GM12878 (cell line): ENCODE results near the gene TRERF1. TPM values are rescaled to one million over a fixed set of nuclear protein-coding genes. Genes with fewer than 3 reads are reported as not detected.

Experiments used
- ATAC-seq: fragments of 200-7000 bp; cut with Tn5 transposase; 3 replicates; pipeline ENCODE4 v1.9.1; 2020; ENCODE audit warnings: mild to moderate bottlenecking, moderate library complexity
- BruUV-seq: library from RNA; stranded (reverse); fragments of 400-500 nt; replicated peaks from 2 replicates; lab custom pipeline; 2021; lab: Mats Ljungman, UMichigan
- CTCF ChIA-PET: fragments of 300-600 bp; sonication (Branson Sonifier 250); formaldehyde crosslinking; extraction: SDS; loops from one replicate; lab custom pipeline; 2021; ENCODE audit warnings: inconsistent platforms; lab: Yijun Ruan, JAX
- POLR2A ChIA-PET: fragments of 350-600 bp; formaldehyde crosslinking; extraction: SDS; loops from one replicate; lab custom pipeline; 2021; ENCODE audit warnings: inconsistent platforms; lab: Charles Lee
- RAD21 ChIA-PET: fragments of 300-600 bp; sonication (Branson Sonifier 250); formaldehyde crosslinking; loops from one replicate; lab custom pipeline; 2023; ENCODE audit warnings: antibody characterized with exemption; ENCODE audit not compliant: unreplicated experiment; lab: Charles Lee
- SMC1A ChIA-PET: fragments of 300-600 bp; sonication (Branson Sonifier 250); formaldehyde crosslinking; loops from one replicate; lab custom pipeline; 2023; ENCODE audit not compliant: unreplicated experiment, uncharacterized antibody; lab: Charles Lee
- DNase-seq: peaks from one replicate; pipeline ENCODE4 v3.0.0-alpha.2; 2011; ENCODE audit warnings: low read depth, low spot score
- FAIRE-seq: peaks from 3 replicates; lab custom pipeline; 2011; peaks lifted over from hg19 to GRCh38; lab: Jason Lieb, UNC
- H2AFZ ChIP-seq: 2 replicates; pipeline ENCODE4 v1.6.0; 2011; ENCODE audit warnings: low read depth, low read length, control low read depth; ENCODE audit not compliant: control insufficient read depth
- H3K27ac ChIP-seq: 2 replicates; pipeline ENCODE4 v1.5.1; 2011; ENCODE audit warnings: control low read depth; ENCODE audit not compliant: control insufficient read depth, insufficient read depth
- H3K27me3 ChIP-seq, 2 experiments: replicated peaks in 1 of 2; 2 replicates each; pipeline versions ENCODE4 v1.6.0 to v1.6.1; 2011; ENCODE audit warnings: low read length in 1 of 2; ENCODE audit not compliant: control insufficient read depth in 2 of 2, insufficient read depth in 2 of 2
- H3K36me3 ChIP-seq, 2 experiments: 2 replicates each; pipeline ENCODE4 v1.5.1; 2011; ENCODE audit warnings: low read length in 1 of 2; ENCODE audit not compliant: control insufficient read depth in 2 of 2, insufficient read depth in 2 of 2
- H3K4me1 ChIP-seq: 2 replicates; pipeline ENCODE4 v1.6.1; 2011; ENCODE audit warnings: mild to moderate bottlenecking, low read length, moderate library complexity, mixed read lengths; ENCODE audit not compliant: control insufficient read depth, insufficient read depth
- H3K4me2 ChIP-seq: 2 replicates; pipeline ENCODE4 v1.6.0; 2011; ENCODE audit warnings: control low read depth; ENCODE audit not compliant: control insufficient read depth, insufficient read depth
- H3K4me3 ChIP-seq: fragments of 200-600 bp; sonication (generic); 2 replicates; pipeline ENCODE4 v1.5.1; 2016
- H3K79me2 ChIP-seq: 2 replicates; pipeline ENCODE4 v1.6.0; 2011; ENCODE audit warnings: low read length; ENCODE audit not compliant: control insufficient read depth, insufficient read depth
- H3K9ac ChIP-seq: 2 replicates; pipeline ENCODE4 v1.8.0; 2011; ENCODE audit warnings: low read length, control low read depth, mixed read lengths; ENCODE audit not compliant: control insufficient read depth, insufficient read depth
- H3K9me3 ChIP-seq: replicated peaks from 3 replicates; pipeline ENCODE4 v1.5.1; 2011; ENCODE audit warnings: mild to moderate bottlenecking, low read length; ENCODE audit not compliant: control insufficient read depth, insufficient read depth
- H4K20me1 ChIP-seq: 2 replicates; pipeline ENCODE4 v1.6.0; 2011; ENCODE audit not compliant: control insufficient read depth, insufficient read depth
- ATF7 ChIP-seq: fragments of 450-650 bp; IDR thresholded peaks from 2 replicates; pipeline ENCODE4 v1.6.1; 2016; ENCODE audit warnings: low read depth, mild to moderate bottlenecking
- CHD1 ChIP-seq: IDR thresholded peaks from 2 replicates; pipeline ENCODE4 v1.6.1; 2012; ENCODE audit warnings: low read depth, low read length, improper control_type of control experiment
- CHD2 ChIP-seq: IDR thresholded peaks from 2 replicates; pipeline ENCODE4 v1.6.1; 2011; ENCODE audit warnings: low read depth, low read length, improper control_type of control experiment, borderline replicate concordance
- KLF5 ChIP-seq: fragments of 450-650 bp; IDR thresholded peaks from 2 replicates; pipeline ENCODE4 v1.6.1; 2014; ENCODE audit warnings: mild to moderate bottlenecking; ENCODE audit not compliant: partially characterized antibody
- MEF2A ChIP-seq: IDR thresholded peaks from 2 replicates; pipeline ENCODE4 v1.6.1; 2011; ENCODE audit warnings: low read depth, mild to moderate bottlenecking, low read length, moderate library complexity; ENCODE audit not compliant: insufficient read depth
- MEF2B ChIP-seq: fragments of 450-650 bp; IDR thresholded peaks from 2 replicates; pipeline ENCODE4 v1.6.1; 2018; ENCODE audit warnings: mild to moderate bottlenecking, moderate library complexity; ENCODE audit not compliant: partially characterized antibody, poor library complexity, severe bottlenecking
- MYB ChIP-seq: fragments of 150-350 bp; IDR thresholded peaks from 2 replicates; pipeline ENCODE4 v1.6.1; 2014; ENCODE audit warnings: mild to moderate bottlenecking, low read depth, low read length, borderline replicate concordance
- NFIC ChIP-seq: IDR thresholded peaks from 2 replicates; pipeline ENCODE4 v1.6.1; 2012; ENCODE audit warnings: low read depth, mild to moderate bottlenecking, inconsistent platforms, low read length, moderate library complexity
- POLR2A ChIP-seq: IDR thresholded peaks from 2 replicates; pipeline ENCODE4 v1.6.1; 2011; ENCODE audit warnings: low read depth, mild to moderate bottlenecking, low read length
- SUZ12 ChIP-seq: fragments of 200-600 bp; sonication (generic); IDR thresholded peaks from one replicate; pipeline ENCODE4 v1.6.1; 2018; ENCODE audit warnings: antibody characterized with exemption, mild to moderate bottlenecking; ENCODE audit not compliant: unreplicated experiment
- ZSCAN29 ChIP-seq: fragments of 450-650 bp; IDR thresholded peaks from 2 replicates; pipeline ENCODE4 v1.6.1; 2017; ENCODE audit warnings: mild to moderate bottlenecking, moderate library complexity
- WGBS: methylation state at CpG from one replicate; pipeline ENCODE4 v1.1.6; 2016; ENCODE audit warnings: low lambda C conversion rate; ENCODE audit not compliant: insufficient replicate concordance, insufficient coverage; ENCODE audit errors: missing lambda C conversion rate; 5-methylcytosine and 5-hydroxymethylcytosine counted together
- in situ Hi-C: fragments of 300-500 bp; cut with MboI; formaldehyde crosslinking; loops from 9 replicates; pipeline ENCODE4 v1.14.3; 2018; ENCODE audit warnings: mixed read lengths
- intact Hi-C: fragments of 100-400 bp; cut with micrococcal nuclease; formaldehyde crosslinking; loops from one replicate; pipeline ENCODE4 v1.14.2; 2022; ENCODE audit not compliant: unreplicated experiment
- polyA plus RNA-seq, 11 experiments: library from polyadenylated mRNA; depleted of rRNA in 4 of 11; unstranded in 6 of 11; stranded (reverse) in 5 of 11; fragments of >200 nt; fragmentation: Nextera tagmentation in 4 of 11; fragmentation: Illumina TruSeq in 1 of 11; extraction: Ambion mirVana in 4 of 11; extraction: Trizol in 1 of 11; gene quantifications; 1 replicate in 1 of 11; 2 replicates in 10 of 11; pipeline versions ENCODE4 v1.2.1 to v1.2.3, GENCODE V29; 2011 to 2016; ENCODE audit warnings: inconsistent platforms in 2 of 11, missing spikeins in 2 of 11, low read depth in 1 of 11
- total RNA-seq, 4 experiments: library from RNA; depleted of rRNA in 3 of 4; stranded (reverse); fragments of >200 nt in 3 of 4; fragmentation: Illumina TruSeq in 1 of 4; extraction: Trizol in 1 of 4; gene quantifications; 2 replicates each; pipeline versions ENCODE4 v1.2.1 to v1.2.3, GENCODE V29; 2013 to 2021
- TF ChIP-seq, protein P1 (sequence below): fragments of 450-650 bp; IDR thresholded peaks from 2 replicates; pipeline ENCODE4 v1.6.1; 2016; ENCODE audit warnings: mild to moderate bottlenecking
- TF ChIP-seq, protein P2 (sequence below): fragments of 450-650 bp; IDR thresholded peaks from 2 replicates; pipeline ENCODE4 v1.6.1; 2018; ENCODE audit warnings: borderline replicate concordance, mild to moderate bottlenecking; ENCODE audit not compliant: partially characterized antibody

The TRERF1 gene
- total and polyA plus RNA-seq, 10 of the 15 experiments (the other 5 are each of a cell fraction or from before 2014, with no cell fraction given), result 2.2 to 19.4 (median 7.2) TPM

DNA sequence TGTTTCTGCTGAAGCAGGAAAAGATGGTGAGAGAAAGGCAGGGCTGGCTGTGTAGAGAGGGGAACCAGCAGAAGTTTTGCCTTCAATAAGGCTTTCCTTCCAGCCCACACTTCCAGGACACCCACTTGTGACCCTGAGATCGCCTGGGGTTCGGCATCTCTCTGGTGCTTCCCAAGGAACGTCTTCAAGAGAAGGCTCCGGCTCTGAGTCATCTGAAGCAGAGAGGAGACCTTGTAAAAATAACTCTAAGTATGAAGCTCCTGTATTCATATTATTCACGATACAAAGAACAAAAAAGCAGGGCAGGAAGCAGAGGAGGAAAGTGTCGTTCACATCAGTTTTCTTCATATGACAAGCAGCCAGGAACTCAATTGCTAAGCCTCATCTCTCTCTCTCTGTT is 138.7 kb downstream of the TRERF1 start:
- CTCF ChIA-PET, result interaction anchor here (2.4 kb wide), 1 partner anchor 234 kb away, joined by 6 read pairs; no protein-coding TSS in a partner anchor

More for the DNA sequence above, 138.7 kb downstream of the TRERF1 start:
- no TSS peak for BruUV-seq
- no peak for TF ChIP-seq MYB
- TF ChIP-seq CHD2, result no peak
- TF ChIP-seq CHD1, result no peak
- TF ChIP-seq KLF5, result no peak
- TF ChIP-seq, protein P1, sequence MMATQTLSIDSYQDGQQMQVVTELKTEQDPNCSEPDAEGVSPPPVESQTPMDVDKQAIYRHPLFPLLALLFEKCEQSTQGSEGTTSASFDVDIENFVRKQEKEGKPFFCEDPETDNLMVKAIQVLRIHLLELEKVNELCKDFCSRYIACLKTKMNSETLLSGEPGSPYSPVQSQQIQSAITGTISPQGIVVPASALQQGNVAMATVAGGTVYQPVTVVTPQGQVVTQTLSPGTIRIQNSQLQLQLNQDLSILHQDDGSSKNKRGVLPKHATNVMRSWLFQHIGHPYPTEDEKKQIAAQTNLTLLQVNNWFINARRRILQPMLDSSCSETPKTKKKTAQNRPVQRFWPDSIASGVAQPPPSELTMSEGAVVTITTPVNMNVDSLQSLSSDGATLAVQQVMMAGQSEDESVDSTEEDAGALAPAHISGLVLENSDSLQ, result no peak
- TF ChIP-seq NFIC, result no peak
- no peak for TF ChIP-seq ATF7
- no peak for TF ChIP-seq ZSCAN29
- no peak for TF ChIP-seq SUZ12
- no peak for TF ChIP-seq MEF2A
- no peak for TF ChIP-seq POLR2A
- TF ChIP-seq, protein P2, sequence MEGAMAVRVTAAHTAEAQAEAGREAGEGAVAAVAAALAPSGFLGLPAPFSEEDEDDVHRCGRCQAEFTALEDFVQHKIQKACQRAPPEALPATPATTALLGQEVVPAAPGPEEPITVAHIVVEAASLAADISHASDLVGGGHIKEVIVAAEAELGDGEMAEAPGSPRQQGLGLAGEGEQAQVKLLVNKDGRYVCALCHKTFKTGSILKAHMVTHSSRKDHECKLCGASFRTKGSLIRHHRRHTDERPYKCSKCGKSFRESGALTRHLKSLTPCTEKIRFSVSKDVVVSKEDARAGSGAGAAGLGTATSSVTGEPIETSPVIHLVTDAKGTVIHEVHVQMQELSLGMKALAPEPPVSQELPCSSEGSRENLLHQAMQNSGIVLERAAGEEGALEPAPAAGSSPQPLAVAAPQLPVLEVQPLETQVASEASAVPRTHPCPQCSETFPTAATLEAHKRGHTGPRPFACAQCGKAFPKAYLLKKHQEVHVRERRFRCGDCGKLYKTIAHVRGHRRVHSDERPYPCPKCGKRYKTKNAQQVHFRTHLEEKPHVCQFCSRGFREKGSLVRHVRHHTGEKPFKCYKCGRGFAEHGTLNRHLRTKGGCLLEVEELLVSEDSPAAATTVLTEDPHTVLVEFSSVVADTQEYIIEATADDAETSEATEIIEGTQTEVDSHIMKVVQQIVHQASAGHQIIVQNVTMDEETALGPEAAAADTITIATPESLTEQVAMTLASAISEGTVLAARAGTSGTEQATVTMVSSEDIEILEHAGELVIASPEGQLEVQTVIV, result no peak
- no peak for TF ChIP-seq MEF2B
- DNase-seq, result no peak
- 13% methylated on average over 6 of the region's 6 CpGs for WGBS
- no peak for FAIRE-seq
- ChIA-PET SMC1A (interaction anchor here (1.1 kb wide), 1 partner anchor 224 kb away, joined by 3 read pairs; no protein-coding TSS in a partner anchor), POLR2A (no interaction called here), RAD21 (interaction anchor here (1.7 kb wide), 1 partner anchor 234 kb away, joined by 5 read pairs; no protein-coding TSS in a partner anchor)
- Histone ChIP-seq H3K36me3 (no peaks in the 10 kb centered on the region), H4K20me1 (no peaks in the 10 kb centered on the region), H3K4me1 (peaks cover 14% of the 10 kb centered on the region), H3K27me3 (no peaks in the 10 kb centered on the region), H3K79me2 (no peaks in the 10 kb centered on the region; the same call in 1 of the 2 replicates), H3K4me2 (no peak overlapping the region), H3K9ac (no peak overlapping the region), H2AFZ (no peak overlapping the region), H3K4me3 (no peak overlapping the region), H3K27ac (no peak overlapping the region), H3K9me3 (no peaks in the 10 kb centered on the region)
- intact Hi-C loops, result no loop called here
- in situ Hi-C loops, result no loop called here
- ATAC-seq, result no peak
